Right lobe of liver (tissue), 4 donors: Measurements from ENCODE around the gene RGS7BP.

Source experiments
- POLR2A ChIP-seq: fragments of 450-650 bp; IDR thresholded peaks from one replicate; pipeline ENCODE4 v1.6.1; 2017; ENCODE audit warnings: antibody characterized with exemption, mild to moderate bottlenecking
- TF ChIP-seq, protein P1 (sequence below), 4 donors: fragments of 200-600 bp in 3 of 4; fragments of 450-650 bp in 1 of 4; IDR thresholded peaks; one replicate each; pipeline versions ENCODE4 v1.5.1 to v1.8.0; 2016 to 2022; ENCODE audit warnings: antibody characterized with exemption in 4 of 4, mild to moderate bottlenecking in 2 of 4
- donor health status: DM: no; HTN: no; CAD: no.
- donor health status: DM: no; HTN: no; CAD: no.
- donor health status: DM: no; HTN: yes; CAD: no.

DNA sequence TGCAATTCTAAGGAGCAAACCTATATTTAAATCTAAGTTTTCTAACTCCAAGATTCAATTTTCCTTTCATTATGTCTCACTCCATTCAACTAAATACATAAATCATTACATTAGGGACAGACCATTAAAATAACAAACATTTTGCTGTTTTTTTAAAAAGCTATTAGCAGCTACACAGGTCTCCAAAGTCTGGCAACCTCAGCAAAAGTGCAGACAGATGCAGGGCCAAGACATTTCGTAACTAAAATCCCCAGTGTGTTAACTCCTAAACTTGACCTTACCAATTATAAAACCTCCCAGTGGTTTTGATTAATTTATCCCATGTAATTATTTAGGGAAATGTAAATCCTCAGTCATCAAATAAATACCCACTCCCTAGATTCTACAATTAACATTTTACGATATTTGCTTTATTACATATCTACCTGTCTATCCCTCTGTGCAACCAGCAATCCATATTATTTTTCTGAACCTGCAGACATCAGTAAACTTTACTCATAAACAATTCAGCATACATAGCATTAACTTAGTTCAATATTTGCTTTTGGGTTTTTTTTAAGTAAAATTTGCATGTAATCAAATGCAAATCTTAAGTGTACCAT, 64.7 kb downstream of the RGS7BP start:
- TF ChIP-seq, protein P1, sequence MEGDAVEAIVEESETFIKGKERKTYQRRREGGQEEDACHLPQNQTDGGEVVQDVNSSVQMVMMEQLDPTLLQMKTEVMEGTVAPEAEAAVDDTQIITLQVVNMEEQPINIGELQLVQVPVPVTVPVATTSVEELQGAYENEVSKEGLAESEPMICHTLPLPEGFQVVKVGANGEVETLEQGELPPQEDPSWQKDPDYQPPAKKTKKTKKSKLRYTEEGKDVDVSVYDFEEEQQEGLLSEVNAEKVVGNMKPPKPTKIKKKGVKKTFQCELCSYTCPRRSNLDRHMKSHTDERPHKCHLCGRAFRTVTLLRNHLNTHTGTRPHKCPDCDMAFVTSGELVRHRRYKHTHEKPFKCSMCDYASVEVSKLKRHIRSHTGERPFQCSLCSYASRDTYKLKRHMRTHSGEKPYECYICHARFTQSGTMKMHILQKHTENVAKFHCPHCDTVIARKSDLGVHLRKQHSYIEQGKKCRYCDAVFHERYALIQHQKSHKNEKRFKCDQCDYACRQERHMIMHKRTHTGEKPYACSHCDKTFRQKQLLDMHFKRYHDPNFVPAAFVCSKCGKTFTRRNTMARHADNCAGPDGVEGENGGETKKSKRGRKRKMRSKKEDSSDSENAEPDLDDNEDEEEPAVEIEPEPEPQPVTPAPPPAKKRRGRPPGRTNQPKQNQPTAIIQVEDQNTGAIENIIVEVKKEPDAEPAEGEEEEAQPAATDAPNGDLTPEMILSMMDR (IDR thresholded peaks at IDR 0.05): no peak
- no peak for TF ChIP-seq POLR2A
